SU-DHL-6 (cell line): ENCODE data around the gene KRTAP19-3.

ENCODE experiments used
- H2AFZ ChIP-seq: fragments of 200-600 bp; sonication (generic); 2 replicates; pipeline ENCODE4 v1.6.1; 2014; ENCODE audit warnings: low read depth, mild to moderate bottlenecking, moderate library complexity, mixed read lengths, antibody characterized with exemption, low read length; ENCODE audit not compliant: severe bottlenecking
- H3F3A ChIP-seq: fragments of 200-600 bp; shearing (Covaris generic); 2 replicates; pipeline ENCODE4 v1.6.0; 2016; ENCODE audit warnings: antibody characterized with exemption, mild to moderate bottlenecking; ENCODE audit not compliant: insufficient read depth
- H3K27ac ChIP-seq: fragments of 200-600 bp; sonication (generic); 2 replicates; pipeline ENCODE4 v1.5.1; 2016; ENCODE audit warnings: low read depth, mild to moderate bottlenecking, low read length, moderate library complexity, mixed read lengths
- H3K27me3 ChIP-seq: fragments of 200-600 bp; sonication (generic), shearing (Covaris generic); 2 replicates; pipeline ENCODE4 v1.6.0; 2014; ENCODE audit warnings: mild to moderate bottlenecking, low read length
- H3K36me3 ChIP-seq: fragments of 200-600 bp; sonication (generic); 2 replicates; pipeline ENCODE4 v1.6.1; 2014; ENCODE audit warnings: mild to moderate bottlenecking, low read length, mixed read lengths
- H3K4me2 ChIP-seq: fragments of 300-600, 200-600 bp; shearing (Covaris generic), sonication (generic); 2 replicates; pipeline ENCODE4 v1.6.0; 2014; ENCODE audit warnings: low read length, low read depth, mild to moderate bottlenecking; ENCODE audit not compliant: poor library complexity, severe bottlenecking
- H3K4me3 ChIP-seq: fragments of 200-600 bp; sonication (generic); 2 replicates; pipeline ENCODE4 v1.5.1; 2014; ENCODE audit warnings: antibody characterized with exemption, low read length, mild to moderate bottlenecking, mixed read lengths; ENCODE audit not compliant: insufficient read depth, poor library complexity, severe bottlenecking
- H3K79me2 ChIP-seq: fragments of 200-600 bp; sonication (generic); 2 replicates; pipeline ENCODE4 v1.6.1; 2014; ENCODE audit warnings: mild to moderate bottlenecking, low read length, moderate library complexity; ENCODE audit not compliant: insufficient read depth
- H3K9ac ChIP-seq: fragments of 200-600 bp; sonication (generic); 2 replicates; pipeline ENCODE4 v1.7.0; 2014; ENCODE audit warnings: mild to moderate bottlenecking, low read length
- H3K9me2 ChIP-seq: fragments of 200-600 bp; sonication (generic); replicated peaks from 2 replicates; pipeline ENCODE4 v1.6.1; 2014; ENCODE audit warnings: low read length; ENCODE audit not compliant: insufficient read depth
- H3K9me3 ChIP-seq: fragments of 200-600 bp; sonication (generic); 2 replicates; pipeline ENCODE4 v1.6.1; 2014; ENCODE audit warnings: low read length, mixed read lengths; ENCODE audit not compliant: insufficient read depth
- H4K20me1 ChIP-seq: fragments of 200-600 bp; sonication (generic); 2 replicates; pipeline ENCODE4 v1.6.1; 2014; ENCODE audit warnings: low read depth, mild to moderate bottlenecking, antibody characterized with exemption, low read length, moderate library complexity, mixed read lengths
- EZH2phosphoT487 ChIP-seq: fragments of 200-600 bp; sonication (generic), shearing (Covaris generic); conservative IDR thresholded peaks from 2 replicates; pipeline ENCODE4 v1.6.1; 2018; ENCODE audit warnings: mild to moderate bottlenecking, antibody characterized with exemption, low read length, moderate library complexity, mixed read lengths
- TF ChIP-seq, protein P1 (sequence below): fragments of 200-600 bp; sonication (generic); IDR thresholded peaks from one replicate; pipeline ENCODE4 v1.5.1; 2017; ENCODE audit warnings: antibody characterized with exemption, mild to moderate bottlenecking, low read length, moderate library complexity; ENCODE audit not compliant: insufficient read depth, poor library complexity, severe bottlenecking

KRTAP19-3 gene

DNA sequence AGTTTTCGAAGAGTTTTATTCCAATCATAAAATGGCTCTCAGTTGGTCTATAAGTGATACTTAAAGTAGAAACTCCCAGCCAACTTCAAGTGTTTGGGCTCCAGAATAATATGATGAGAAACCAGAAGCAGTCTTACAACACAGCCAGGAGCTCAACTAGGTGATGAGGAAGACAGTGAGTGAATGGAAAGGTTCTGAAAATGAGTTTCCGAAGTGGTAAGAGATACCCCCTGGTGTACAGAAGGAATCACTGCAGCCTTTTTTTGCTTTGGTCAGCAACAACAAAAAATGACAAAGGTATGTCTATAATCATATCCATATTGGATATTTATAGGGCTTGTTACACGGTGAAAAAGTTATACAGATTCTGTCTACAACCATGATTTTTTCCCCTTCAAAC, 28.1 kb downstream of the KRTAP19-3 start:
- H3K9ac ChIP-seq: no peak overlapping the region
- H3K4me2 ChIP-seq: no peak overlapping the region
- no peak overlapping the region for H3K27ac ChIP-seq
- H3K27me3 ChIP-seq: no peaks in the 10 kb centered on the region
- H4K20me1 ChIP-seq: no peaks in the 10 kb centered on the region
- no peak overlapping the region for H3K4me3 ChIP-seq
- H3F3A ChIP-seq: no peaks in the 10 kb centered on the region
- H3K9me2 ChIP-seq: no peaks in the 10 kb centered on the region
- H3K36me3 ChIP-seq: no peaks in the 10 kb centered on the region
- H3K79me2 ChIP-seq: no peaks in the 10 kb centered on the region
- no peak overlapping the region for H2AFZ ChIP-seq
- no peaks in the 10 kb centered on the region for H3K9me3 ChIP-seq
- TF ChIP-seq, protein P1, sequence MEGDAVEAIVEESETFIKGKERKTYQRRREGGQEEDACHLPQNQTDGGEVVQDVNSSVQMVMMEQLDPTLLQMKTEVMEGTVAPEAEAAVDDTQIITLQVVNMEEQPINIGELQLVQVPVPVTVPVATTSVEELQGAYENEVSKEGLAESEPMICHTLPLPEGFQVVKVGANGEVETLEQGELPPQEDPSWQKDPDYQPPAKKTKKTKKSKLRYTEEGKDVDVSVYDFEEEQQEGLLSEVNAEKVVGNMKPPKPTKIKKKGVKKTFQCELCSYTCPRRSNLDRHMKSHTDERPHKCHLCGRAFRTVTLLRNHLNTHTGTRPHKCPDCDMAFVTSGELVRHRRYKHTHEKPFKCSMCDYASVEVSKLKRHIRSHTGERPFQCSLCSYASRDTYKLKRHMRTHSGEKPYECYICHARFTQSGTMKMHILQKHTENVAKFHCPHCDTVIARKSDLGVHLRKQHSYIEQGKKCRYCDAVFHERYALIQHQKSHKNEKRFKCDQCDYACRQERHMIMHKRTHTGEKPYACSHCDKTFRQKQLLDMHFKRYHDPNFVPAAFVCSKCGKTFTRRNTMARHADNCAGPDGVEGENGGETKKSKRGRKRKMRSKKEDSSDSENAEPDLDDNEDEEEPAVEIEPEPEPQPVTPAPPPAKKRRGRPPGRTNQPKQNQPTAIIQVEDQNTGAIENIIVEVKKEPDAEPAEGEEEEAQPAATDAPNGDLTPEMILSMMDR: peak; percentile 39
- TF ChIP-seq EZH2phosphoT487: no peak

DNA sequence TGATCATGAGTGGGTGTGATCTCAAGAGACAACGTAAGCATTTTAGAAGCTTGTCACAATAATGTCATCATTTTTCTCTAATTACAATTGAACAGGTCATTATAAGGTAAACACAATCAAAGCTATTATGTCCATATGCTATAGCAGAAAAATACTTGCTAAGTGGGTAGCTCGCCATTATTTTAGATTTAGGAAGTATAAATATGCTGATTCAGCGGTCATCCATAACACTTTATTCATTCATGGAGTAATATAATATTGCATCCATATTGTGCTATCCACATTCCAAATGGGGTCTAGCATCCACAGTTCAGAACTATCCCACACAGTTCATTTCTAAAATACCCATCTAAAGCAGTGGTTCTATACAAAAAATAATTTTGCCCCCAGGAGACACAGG, 43.3 kb downstream of the KRTAP19-3 start:
- Histone ChIP-seq H3F3A (no peaks in the 10 kb centered on the region), H3K4me3 (no peak overlapping the region), H3K27me3 (no peaks in the 10 kb centered on the region), H3K9ac (no peak overlapping the region), H3K36me3 (no peaks in the 10 kb centered on the region), H4K20me1 (no peaks in the 10 kb centered on the region), H3K9me3 (no peaks in the 10 kb centered on the region), H3K27ac (no peak overlapping the region), H2AFZ (no peak overlapping the region), H3K4me2 (no peak overlapping the region), H3K79me2 (no peaks in the 10 kb centered on the region), H3K9me2 (no peaks in the 10 kb centered on the region)
- TF ChIP-seq, protein P1: no peak
- no peak for TF ChIP-seq EZH2phosphoT487

DNA sequence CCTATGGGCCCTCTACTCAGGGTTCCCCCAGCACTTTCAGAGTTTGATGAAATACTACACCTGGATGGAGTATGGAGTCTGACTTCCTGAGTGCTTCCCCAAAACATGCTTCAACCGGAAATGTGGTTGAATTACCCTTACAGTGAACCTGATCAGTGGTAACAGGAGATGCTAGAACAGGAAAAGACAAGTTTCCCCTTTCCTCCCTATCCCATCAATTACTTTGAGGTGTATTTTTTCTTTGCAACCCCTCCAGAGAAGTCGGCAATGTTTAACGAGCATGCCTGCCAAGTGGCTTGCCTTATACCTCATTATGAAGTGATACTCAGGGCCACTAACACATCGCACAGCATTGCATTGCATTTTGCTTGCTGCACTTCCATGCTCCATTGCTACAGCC, 44.8 kb downstream of the KRTAP19-3 start:
- no peak overlapping the region for H3K4me2 ChIP-seq
- no peaks in the 10 kb centered on the region for H3K79me2 ChIP-seq
- H3K9me2 ChIP-seq: no peaks in the 10 kb centered on the region
- H3K9me3 ChIP-seq: no peaks in the 10 kb centered on the region
- H3K36me3 ChIP-seq: no peaks in the 10 kb centered on the region
- no peaks in the 10 kb centered on the region for H3K27me3 ChIP-seq
- H3K27ac ChIP-seq: no peak overlapping the region
- TF ChIP-seq, protein P1: no peak
- TF ChIP-seq EZH2phosphoT487: no peak
- no peak overlapping the region for H3K4me3 ChIP-seq
- H4K20me1 ChIP-seq: no peaks in the 10 kb centered on the region
- no peak overlapping the region for H2AFZ ChIP-seq
- H3K9ac ChIP-seq: no peak overlapping the region
- no peaks in the 10 kb centered on the region for H3F3A ChIP-seq
